ENCODE data around the gene ESAM.

ESAM gene

GRCh38 chr11:124762105-124762623, at the start of gene ESAM:
TSS of gene ESAM (minus strand) at chr11:124762290. CDS start at chr11:124762154, 136 bp downstream.
- peak; percentile 95 for DNase-seq (ENCODE audit: low spot score)
- in situ Hi-C loops (cut with MboI; ENCODE audit: low pct_unique_long_range_greater_than_20kb, low sequenced_read_pairs, unreplicated experiment): loop anchor here (5.0 kb wide), 1 partner anchor 90 kb away; the partner anchor contains the start of genes SIAE and SPA17
- peak; percentile 42 for TF ChIP-seq CTCF (IDR thresholded peaks at IDR 0.05; ENCODE audit: extremely low read depth, insufficient read depth, missing control alignments)

- no peak for TF ChIP-seq CTCF (IDR thresholded peaks at IDR 0.05; ENCODE audit: extremely low read depth, insufficient read depth, missing control alignments)
- in situ Hi-C loops (cut with MboI; ENCODE audit: low pct_unique_long_range_greater_than_20kb, low sequenced_read_pairs, unreplicated experiment): no loop called here
- no peak for DNase-seq (ENCODE audit: low spot score)
Measured at GRCh38 chr11:124811399-124812125, 49.5 kb upstream of the ESAM start.

- TF ChIP-seq CTCF (IDR thresholded peaks at IDR 0.05; ENCODE audit: extremely low read depth, insufficient read depth, missing control alignments): no peak
- DNase-seq (ENCODE audit: low spot score): no peak
- in situ Hi-C loops (cut with MboI; ENCODE audit: low pct_unique_long_range_greater_than_20kb, low sequenced_read_pairs, unreplicated experiment): no loop called here
Measured at GRCh38 chr11:124807660-124808270, 45.7 kb upstream of the ESAM start.

GRCh38 chr11:124807201-124807600, 45.1 kb upstream of the ESAM start:
- in situ Hi-C loops (cut with MboI; ENCODE audit: low pct_unique_long_range_greater_than_20kb, low sequenced_read_pairs, unreplicated experiment): no loop called here
- no peak for TF ChIP-seq CTCF (IDR thresholded peaks at IDR 0.05; ENCODE audit: extremely low read depth, insufficient read depth, missing control alignments)

GRCh38 chr11:124804884-124805283, 42.8 kb upstream of the ESAM start:
- no peak for DNase-seq (ENCODE audit: low spot score)
- in situ Hi-C loops (cut with MboI; ENCODE audit: low pct_unique_long_range_greater_than_20kb, low sequenced_read_pairs, unreplicated experiment): no loop called here
- no peak for TF ChIP-seq CTCF (IDR thresholded peaks at IDR 0.05; ENCODE audit: extremely low read depth, insufficient read depth, missing control alignments)

More at GRCh38 chr11:124807201-124807600, 45.1 kb upstream of the ESAM start:
- DNase-seq (ENCODE audit: low spot score): no peak

GRCh38 chr11:124801636-124802312, 39.7 kb upstream of the ESAM start:
- no peak for DNase-seq (ENCODE audit: low spot score)
- no peak for TF ChIP-seq CTCF (IDR thresholded peaks at IDR 0.05; ENCODE audit: extremely low read depth, insufficient read depth, missing control alignments)
- in situ Hi-C loops (cut with MboI; ENCODE audit: low pct_unique_long_range_greater_than_20kb, low sequenced_read_pairs, unreplicated experiment): no loop called here

Measured in GM13977 (cell line).